T1000 (cell line): Measurements from ENCODE around the gene PKLR.
"Not testable (repeated sequence)": the region's sequence is repeated elsewhere in the genome, so short reads cannot be mapped to it uniquely, and the experiment has no call there.

Experiments used
- DNase-seq: peaks from one replicate; lab custom pipeline; 2025; ENCODE audit warnings: mixed read lengths; lab: John Stamatoyannopoulos, UW

The PKLR gene

DNA sequence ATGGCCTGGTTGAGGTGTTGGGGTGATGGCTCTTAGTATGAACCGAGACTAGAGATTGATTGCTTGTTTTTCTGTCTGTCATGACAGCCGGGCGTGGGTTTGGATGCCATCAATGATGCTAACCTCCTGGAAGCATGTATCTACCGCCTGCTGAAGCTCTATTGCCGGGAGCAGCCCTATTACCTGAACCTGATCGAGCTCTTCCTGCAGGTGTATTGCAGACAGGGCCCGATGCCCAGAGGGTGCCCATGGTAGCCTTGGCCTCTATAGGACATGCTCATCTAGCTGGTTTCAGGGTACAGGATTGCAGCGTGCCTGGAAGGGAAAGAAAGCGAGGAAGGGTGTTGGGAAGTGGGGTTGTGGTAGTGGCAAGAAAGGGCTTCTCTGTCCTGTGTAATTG lies 16.8 kb upstream of the PKLR start:
- no peak for DNase-seq

DNA sequence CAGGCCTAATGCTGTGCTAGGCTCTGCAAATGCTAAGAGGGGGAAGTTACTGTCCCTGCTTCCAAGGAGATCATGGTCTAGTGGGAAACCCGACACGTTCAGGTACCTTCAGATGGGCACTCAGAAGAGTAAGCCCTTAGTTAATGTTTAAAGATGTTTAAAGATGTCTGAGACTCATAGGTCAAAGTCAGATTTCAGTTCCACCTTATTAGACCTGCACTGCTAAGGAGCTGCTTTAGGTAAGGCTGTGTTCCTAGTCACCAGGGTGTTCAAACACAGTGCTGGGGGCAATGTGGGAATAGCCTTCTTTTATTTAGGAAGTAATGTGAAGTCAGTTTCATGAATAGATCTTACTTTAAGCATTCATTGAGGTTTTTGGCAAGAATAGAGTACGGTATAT lies 15.7 kb upstream of the PKLR start:
- DNase-seq = no peak

GRCh38 chr1:155313261-155313660 lies 12.0 kb upstream of the PKLR start:
- DNase-seq = no peak

DNA sequence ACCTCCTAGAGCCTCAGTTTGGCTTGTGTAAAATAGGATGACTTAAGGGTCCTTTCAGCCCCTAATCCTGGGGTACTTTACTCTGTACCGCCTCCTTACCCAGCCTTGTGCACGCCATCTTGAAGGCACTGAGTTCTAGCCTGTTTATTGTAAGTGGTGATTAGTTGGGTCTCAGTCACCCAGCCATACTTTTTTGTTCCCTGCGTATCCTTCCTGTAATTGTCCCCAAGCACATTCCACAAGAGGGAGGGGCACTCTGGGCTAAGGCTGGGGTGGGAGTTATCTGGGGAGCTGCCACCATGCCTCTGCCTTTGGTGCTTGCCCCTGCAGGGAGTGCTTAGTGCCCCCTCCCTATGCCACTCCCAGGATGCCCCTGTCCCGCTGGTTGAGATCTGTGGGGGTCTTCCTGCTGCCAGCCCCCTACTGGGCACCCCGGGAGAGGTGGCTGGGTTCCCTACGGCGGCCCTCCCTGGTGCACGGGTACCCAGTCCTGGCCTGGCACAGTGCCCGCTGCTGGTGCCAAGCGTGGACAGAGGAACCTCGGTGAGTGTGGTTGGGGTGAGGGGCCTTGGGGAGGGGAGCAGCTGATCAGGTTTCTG lies 8.3 kb upstream of the PKLR start:
- DNase-seq = no peak

GRCh38 chr1:155308493-155309422 lies 7.5 kb upstream of the PKLR start, which contains the start of gene FDPS:
Gene FDPS (plus strand): TSS chr1:155308866. CDS start chr1:155309790, 924 bp downstream.
- DNase-seq = peak; percentile 94

- no peak for DNase-seq
Observed at GRCh38 chr1:155307247-155307740, 6.1 kb upstream of the PKLR start.

- no peak for DNase-seq
Observed at GRCh38 chr1:155305881-155306391, 4.7 kb upstream of the PKLR start.

GRCh38 chr1:155304558-155305063 lies 3.4 kb upstream of the PKLR start:
- no peak for DNase-seq

- DNase-seq = no peak
Observed at GRCh38 chr1:155300553-155301329, 497 bp downstream of the PKLR start.

- no peak for DNase-seq
Observed at GRCh38 chr1:155300024-155300423, 1.2 kb downstream of the PKLR start.

- DNase-seq = no peak
Observed at GRCh38 chr1:155297384-155297783, 3.9 kb downstream of the PKLR start.

GRCh38 chr1:155296661-155297060 lies 4.6 kb downstream of the PKLR start:
- DNase-seq = no peak

DNA sequence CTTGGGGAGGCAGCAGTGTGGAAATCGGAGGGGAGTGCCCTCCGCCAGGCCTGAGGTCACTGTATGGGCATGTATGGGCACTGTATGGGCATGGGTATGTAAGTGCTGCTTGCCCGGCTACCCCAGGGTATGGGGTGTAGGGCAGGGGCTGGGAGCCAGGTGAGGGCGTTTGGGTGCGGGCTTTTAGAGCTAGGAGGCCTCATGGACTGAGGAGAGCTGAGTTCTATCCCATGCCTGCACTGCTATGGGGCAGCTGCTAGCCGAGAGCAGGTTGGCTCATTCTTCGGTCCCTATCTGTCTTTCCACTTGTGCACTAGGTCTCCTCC lies 5.3 kb downstream of the PKLR start:
- DNase-seq = no peak

DNA sequence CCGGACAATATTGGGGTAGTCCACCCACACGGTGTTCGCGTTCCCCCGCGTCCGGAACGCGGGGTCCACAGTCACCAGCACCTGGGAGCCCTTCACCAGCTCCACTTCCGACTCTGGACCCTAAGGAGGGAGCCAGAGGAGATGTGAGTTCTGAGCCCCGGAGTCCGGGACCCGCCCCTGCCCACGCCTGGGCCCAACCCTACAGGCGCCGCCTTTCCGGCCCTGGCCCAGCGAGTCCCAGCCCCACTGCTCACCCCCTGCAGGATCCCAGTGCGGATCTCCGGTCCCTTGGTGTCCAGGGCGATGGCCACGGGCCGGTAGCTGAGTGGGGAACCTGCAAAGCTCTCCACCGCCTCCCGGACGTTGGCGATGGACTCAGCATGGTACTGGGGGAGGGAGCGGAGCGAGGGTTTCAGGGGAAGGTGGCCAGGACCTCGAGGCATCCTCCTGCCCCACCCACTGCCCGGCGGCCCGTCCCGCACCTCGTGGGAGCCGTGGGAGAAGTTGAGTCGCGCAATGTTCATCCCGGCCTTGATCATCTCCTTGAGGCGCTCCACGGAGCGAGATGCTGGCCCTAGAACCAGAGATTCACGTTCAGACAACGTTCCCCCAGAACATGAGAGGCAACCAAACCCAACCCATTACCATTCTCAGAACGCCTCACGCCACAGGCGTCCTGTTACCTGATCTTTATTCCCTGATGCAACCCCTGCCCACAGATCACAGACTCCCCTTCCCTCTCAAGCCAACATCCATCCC lies 5.9 kb downstream of the PKLR start:
- no peak for DNase-seq

DNA sequence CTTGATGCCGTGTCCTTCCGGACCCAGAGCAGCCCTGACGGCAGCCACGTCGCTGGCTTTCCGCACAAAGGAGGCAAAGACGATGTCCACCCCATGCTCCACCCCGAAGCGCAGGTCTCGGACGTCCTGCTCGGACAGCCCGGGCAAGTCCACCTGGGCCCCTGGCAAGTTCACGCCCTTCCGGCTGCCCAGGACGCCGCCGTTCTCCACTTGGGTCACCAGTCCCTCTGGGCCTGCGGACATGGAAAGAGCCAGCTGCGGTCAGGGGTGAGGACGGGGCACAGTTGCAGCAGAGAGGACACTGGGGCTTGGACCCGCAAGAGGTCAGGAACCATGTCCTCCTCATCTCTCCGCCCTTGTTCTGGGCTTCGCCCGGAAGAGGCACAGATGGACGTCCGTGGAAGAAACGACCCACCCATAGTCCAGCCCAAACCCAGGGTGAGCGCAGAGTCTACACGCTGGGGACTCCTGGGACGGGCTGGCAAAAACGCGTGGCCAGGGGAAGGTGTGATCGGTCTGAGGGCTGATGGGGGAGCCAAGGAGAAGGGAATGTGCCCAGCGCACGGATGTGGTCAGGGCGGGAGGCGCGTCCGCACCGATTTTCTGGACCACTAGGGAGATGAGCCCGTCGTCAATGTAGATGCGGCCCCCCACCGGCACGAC lies 6.6 kb downstream of the PKLR start:
- DNase-seq = no peak

DNA sequence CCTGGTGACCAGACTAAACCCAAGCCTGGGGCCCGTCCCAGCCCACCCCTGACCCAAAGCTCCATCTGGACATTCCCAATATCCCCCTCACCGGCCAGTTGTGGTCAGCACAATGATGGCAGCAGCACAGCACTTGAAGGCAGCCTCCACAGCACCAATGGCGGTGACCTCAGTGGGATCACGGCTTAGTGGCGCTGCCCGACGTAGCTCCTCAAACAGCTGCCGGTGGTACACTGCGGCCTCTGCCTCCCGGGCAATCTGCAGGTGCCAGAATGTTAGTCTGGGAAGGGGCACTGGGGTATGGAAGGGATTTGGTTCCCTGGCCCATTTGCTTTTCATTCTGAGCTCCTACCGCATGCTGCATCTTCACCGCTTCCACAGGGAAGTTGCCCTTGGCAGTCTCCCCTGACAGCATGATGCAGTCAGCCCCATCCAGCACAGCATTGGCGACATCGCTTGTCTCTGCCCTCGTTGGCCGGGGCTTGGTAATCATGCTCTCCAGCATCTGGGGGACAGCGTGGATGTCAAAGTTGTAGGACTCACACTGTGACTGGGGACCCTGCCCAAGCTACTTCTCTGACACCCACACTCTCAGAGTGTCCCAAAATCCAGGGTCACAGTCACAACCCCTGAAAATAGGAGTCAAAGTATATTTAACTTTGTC lies 8.0 kb downstream of the PKLR start:
- no peak for DNase-seq

DNA sequence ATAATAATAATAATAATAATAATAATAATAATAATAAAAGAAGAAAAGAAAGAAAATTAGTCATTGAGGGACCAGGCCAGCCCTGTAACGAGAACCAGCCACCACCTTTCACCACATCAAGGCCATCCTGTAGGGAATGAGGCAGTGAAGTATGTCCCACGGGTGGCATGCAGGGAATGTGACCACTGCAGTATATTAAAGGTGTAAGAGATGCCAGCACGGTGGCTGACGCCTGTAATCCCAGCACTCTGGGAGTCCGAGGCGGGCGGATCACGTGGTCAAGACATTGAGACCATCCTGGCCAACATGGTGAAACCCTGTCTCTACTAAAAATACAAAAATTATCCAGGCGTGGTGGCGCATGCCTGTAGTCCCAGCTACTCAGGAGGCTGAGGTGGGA lies 10.2 kb downstream of the PKLR start:
- DNase-seq = not testable (repeated sequence)

DNA sequence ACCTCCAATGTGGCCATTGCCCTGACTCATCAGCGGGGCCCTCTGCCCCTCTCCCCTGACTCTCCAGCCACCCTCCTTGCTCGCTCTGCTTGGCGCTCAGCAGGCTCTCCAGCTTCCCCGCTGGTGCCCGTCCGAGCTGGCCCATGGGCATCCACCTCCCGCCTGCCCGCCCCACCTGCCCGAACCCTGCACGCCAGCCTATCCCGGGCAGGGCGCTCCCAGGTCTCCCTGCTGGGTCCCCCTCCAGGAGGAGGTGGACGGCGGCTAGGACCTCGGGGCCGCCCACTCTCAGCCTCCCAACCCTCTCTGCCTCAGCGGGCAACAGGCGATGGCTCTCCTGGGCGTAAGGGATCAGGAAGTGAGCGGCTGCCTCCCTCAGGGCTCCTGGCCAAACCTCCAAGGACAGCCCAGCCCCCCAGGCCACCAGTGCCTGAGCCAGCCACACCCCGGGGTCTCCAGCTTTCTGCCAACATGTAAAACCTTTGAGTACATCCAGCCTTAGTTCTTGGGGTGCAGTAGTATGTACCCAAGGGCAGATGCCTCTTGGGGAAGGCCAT lies 13.2 kb downstream of the PKLR start:
- no peak for DNase-seq

DNA sequence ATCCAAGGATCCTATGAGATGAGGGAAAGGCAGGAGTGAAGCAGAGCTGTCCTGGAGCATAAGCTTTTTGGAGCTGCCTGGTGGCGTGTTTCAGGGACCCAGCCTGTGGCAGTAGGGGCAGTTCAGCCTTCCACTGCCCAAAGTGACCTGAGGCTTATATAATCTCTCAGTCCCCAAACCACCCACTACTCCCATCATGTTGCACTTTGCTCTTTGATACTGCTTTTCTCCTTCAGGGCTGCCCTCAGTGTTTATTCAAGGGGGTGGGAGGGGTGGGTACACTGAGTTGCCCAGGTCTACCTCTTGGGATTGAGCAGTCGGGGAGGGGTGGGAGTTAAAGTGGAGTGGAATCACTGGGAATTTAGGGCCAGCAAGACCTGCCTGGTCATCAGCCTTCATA lies 14.7 kb downstream of the PKLR start:
- no peak for DNase-seq

DNA sequence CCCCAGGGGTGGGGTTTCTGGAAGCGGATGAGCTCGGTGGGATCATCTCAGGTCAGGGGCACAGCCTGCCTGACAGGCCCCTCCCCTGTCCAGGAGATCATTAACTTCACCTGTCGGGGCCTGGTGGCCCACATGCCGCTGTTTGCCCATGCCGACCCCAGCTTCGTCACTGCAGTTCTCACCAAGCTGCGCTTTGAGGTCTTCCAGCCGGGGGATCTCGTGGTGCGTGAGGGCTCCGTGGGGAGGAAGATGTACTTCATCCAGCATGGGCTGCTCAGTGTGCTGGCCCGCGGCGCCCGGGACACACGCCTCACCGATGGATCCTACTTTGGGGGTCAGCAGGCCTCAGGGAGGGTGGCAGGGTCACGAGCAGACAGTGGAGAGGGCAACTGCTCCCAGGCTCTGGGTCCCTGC lies 15.6 kb downstream of the PKLR start:
- DNase-seq = no peak
